Measurements from ENCODE around the gene SAMD4A. TPM values are rescaled to one million over a fixed set of nuclear protein-coding genes. Genes with fewer than 3 reads are reported as not detected.
A peak's percentile ranks its signal among the peaks of the same experiment; 100 is the strongest.

The SAMD4A gene
- total RNA-seq, 1 experiment from 2014 or later: 26.5 TPM

GRCh38 chr14:54691525-54692283 lies 124.8 kb downstream of the SAMD4A start:
- CTCF ChIA-PET: interaction anchor here (0.6 to 1.6 kb wide), 8 partner anchors 14 to 1506 kb away, joined by 3 to 9 read pairs (median 5); partner anchors contain the start of gene SAMD4A
- Histone ChIP-seq H3K9me3 (ENCODE audit: low read depth, low read length, poor library complexity, severe bottlenecking) (no peaks in the 10 kb centered on the region), H3K4me3 (ENCODE audit: low read depth, low read length, poor library complexity, severe bottlenecking) (no peak overlapping the region), H3K27ac (ENCODE audit: low read depth, low read length, poor library complexity, severe bottlenecking) (no peak overlapping the region), H3K4me1 (ENCODE audit: insufficient read depth, low read length, poor library complexity, severe bottlenecking) (no peaks in the 10 kb centered on the region), H3K36me3 (ENCODE audit: insufficient read depth, low read length, poor library complexity, severe bottlenecking) (no peaks in the 10 kb centered on the region), H3K27me3 (replicated peaks; ENCODE audit: insufficient read depth, low read depth, low read length, poor library complexity) (no peaks in the 10 kb centered on the region)
- POLR2A ChIA-PET (ENCODE audit: low non-redundant PET): no interaction called here
- intact Hi-C loops (cut with micrococcal nuclease; ENCODE audit: unreplicated experiment): loop anchor here (1.0 kb wide), 2 partner anchors 82 to 127 kb away; no protein-coding TSS in a partner anchor
- peak; percentile 74 for DNase-seq (ENCODE audit: low spot score)
- peak; percentile 90 for TF ChIP-seq CTCF (conservative IDR thresholded peaks at IDR 0.05; ENCODE audit: low read depth, low read length)
- TF ChIP-seq EZH2 (IDR thresholded peaks at IDR 0.05; ENCODE audit: borderline replicate concordance, low read depth, low read length, poor library complexity, severe bottlenecking): no peak
- no TSS peak for BruUV-seq (replicated peaks)

- ChIA-PET POLR2A (ENCODE audit: low non-redundant PET) (no interaction called here), CTCF (no interaction called here)
- Histone ChIP-seq H3K9me3 (ENCODE audit: low read depth, low read length, poor library complexity, severe bottlenecking) (no peaks in the 10 kb centered on the region), H3K4me1 (ENCODE audit: insufficient read depth, low read length, poor library complexity, severe bottlenecking) (no peaks in the 10 kb centered on the region), H3K36me3 (ENCODE audit: insufficient read depth, low read length, poor library complexity, severe bottlenecking) (no peaks in the 10 kb centered on the region), H3K27me3 (replicated peaks; ENCODE audit: insufficient read depth, low read depth, low read length, poor library complexity) (no peaks in the 10 kb centered on the region), H3K4me3 (ENCODE audit: low read depth, low read length, poor library complexity, severe bottlenecking) (no peak overlapping the region), H3K27ac (ENCODE audit: low read depth, low read length, poor library complexity, severe bottlenecking) (no peak overlapping the region)
- no peak for DNase-seq (ENCODE audit: low spot score)
- TF ChIP-seq CTCF (conservative IDR thresholded peaks at IDR 0.05; ENCODE audit: low read depth, low read length) (no peak), EZH2 (IDR thresholded peaks at IDR 0.05; ENCODE audit: borderline replicate concordance, low read depth, low read length, poor library complexity, severe bottlenecking) (no peak)
- intact Hi-C loops (cut with micrococcal nuclease; ENCODE audit: unreplicated experiment): no loop called here
- no TSS peak for BruUV-seq (replicated peaks)
Measured at GRCh38 chr14:54692284-54692772, 125.4 kb downstream of the SAMD4A start.

GRCh38 chr14:54693761-54694160 lies 126.8 kb downstream of the SAMD4A start:
- Histone ChIP-seq H3K9me3 (ENCODE audit: low read depth, low read length, poor library complexity, severe bottlenecking) (no peaks in the 10 kb centered on the region), H3K36me3 (ENCODE audit: insufficient read depth, low read length, poor library complexity, severe bottlenecking) (no peaks in the 10 kb centered on the region), H3K27me3 (replicated peaks; ENCODE audit: insufficient read depth, low read depth, low read length, poor library complexity) (no peaks in the 10 kb centered on the region), H3K4me3 (ENCODE audit: low read depth, low read length, poor library complexity, severe bottlenecking) (no peak overlapping the region), H3K27ac (ENCODE audit: low read depth, low read length, poor library complexity, severe bottlenecking) (no peak overlapping the region), H3K4me1 (ENCODE audit: insufficient read depth, low read length, poor library complexity, severe bottlenecking) (peaks cover 5% of the 10 kb centered on the region)
- no peak for TF ChIP-seq CTCF (conservative IDR thresholded peaks at IDR 0.05; ENCODE audit: low read depth, low read length)
- no peak for TF ChIP-seq EZH2 (IDR thresholded peaks at IDR 0.05; ENCODE audit: borderline replicate concordance, low read depth, low read length, poor library complexity, severe bottlenecking)
- CTCF ChIA-PET: interaction anchor here (0.6 kb wide), 1 partner anchor 63 kb away, joined by 5 read pairs; no protein-coding TSS in a partner anchor
- intact Hi-C loops (cut with micrococcal nuclease; ENCODE audit: unreplicated experiment): no loop called here
- BruUV-seq (replicated peaks): no TSS peak
- no peak for DNase-seq (ENCODE audit: low spot score)
- POLR2A ChIA-PET (ENCODE audit: low non-redundant PET): no interaction called here
